GM13977 (cell line): ENCODE results near the gene IGSF10.

Experiments used
- DNase-seq: peaks from one replicate; pipeline ENCODE4 v3.0.0; 2012; ENCODE audit warnings: low spot score
- CTCF ChIP-seq: IDR thresholded peaks from 2 replicates; pipeline ENCODE4 v1.5.1; 2012; ENCODE audit warnings: mild to moderate bottlenecking, control low read depth; ENCODE audit not compliant: insufficient read depth; ENCODE audit errors: extremely low read depth, missing control alignments
- in situ Hi-C: fragments of 300-500 bp; cut with MboI; formaldehyde crosslinking; loops from one replicate; pipeline ENCODE4 v1.12.0; 2022; ENCODE audit warnings: low sequenced_read_pairs, low pct_unique_long_range_greater_than_20kb, mixed read lengths, inconsistent platforms; ENCODE audit not compliant: unreplicated experiment

IGSF10 gene

GRCh38 chr3:151445273-151446001 lies 15.4 kb downstream of the IGSF10 start:
- no peak for DNase-seq
- no peak for TF ChIP-seq CTCF
- in situ Hi-C loops: loop anchor here (10.0 to 25.0 kb wide), 2 partner anchors 392 to 469 kb away; no protein-coding TSS in a partner anchor

GRCh38 chr3:151443583-151443982 lies 17.3 kb downstream of the IGSF10 start:
- no peak for TF ChIP-seq CTCF
- in situ Hi-C loops: loop anchor here (10.0 to 25.0 kb wide), 2 partner anchors 394 to 471 kb away; no protein-coding TSS in a partner anchor
- DNase-seq: no peak

GRCh38 chr3:151440940-151441339 lies 19.9 kb downstream of the IGSF10 start:
- TF ChIP-seq CTCF: no peak
- in situ Hi-C loops: loop anchor here (10.0 to 25.0 kb wide), 2 partner anchors 396 to 474 kb away; no protein-coding TSS in a partner anchor
- no peak for DNase-seq

- DNase-seq: peak; percentile 45
- in situ Hi-C loops: loop anchor here (10.0 to 25.0 kb wide), 2 partner anchors 398 to 475 kb away; no protein-coding TSS in a partner anchor
- TF ChIP-seq CTCF: peak; percentile 61
Observed at GRCh38 chr3:151439652-151440125, 21.2 kb downstream of the IGSF10 start.

GRCh38 chr3:151437906-151438305 lies 23.0 kb downstream of the IGSF10 start:
- in situ Hi-C loops: loop anchor here (25.0 kb wide), 1 partner anchor 399 kb away; no protein-coding TSS in a partner anchor
- DNase-seq: no peak
- no peak for TF ChIP-seq CTCF

GRCh38 chr3:151436675-151437446 lies 24.0 kb downstream of the IGSF10 start:
- in situ Hi-C loops: loop anchor here (25.0 kb wide), 1 partner anchor 400 kb away; no protein-coding TSS in a partner anchor
- DNase-seq: no peak
- no peak for TF ChIP-seq CTCF
